ENCODE measurements around the gene COL27A1. TPM values are rescaled to one million over a fixed set of nuclear protein-coding genes. Genes with fewer than 3 reads are reported as not detected.
A peak's percentile ranks its signal among the peaks of the same experiment; 100 is the strongest.

Gene COL27A1
- polyA plus RNA-seq, 1 of the 3 experiments (the other 2 are of a cell fraction), result 8.7 TPM

DNA sequence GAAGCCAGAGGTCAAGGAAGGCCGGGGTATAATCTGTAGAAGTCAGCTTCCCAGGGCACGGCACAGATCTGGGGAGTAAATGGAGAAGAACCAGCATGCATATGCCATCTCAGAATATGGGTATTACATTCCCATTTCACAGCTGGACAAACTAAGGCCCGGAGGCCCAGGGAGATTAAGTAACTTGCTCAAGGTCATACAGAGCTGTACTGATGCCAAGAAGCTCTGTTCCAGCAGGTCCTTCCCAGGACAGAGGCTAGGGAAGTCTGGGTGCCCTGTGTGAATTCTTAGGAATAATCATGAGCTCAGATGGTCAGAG lies 19.2 kb downstream of the COL27A1 start:
- no peaks in the 10 kb centered on the region for H3K9me2 ChIP-seq
- no peaks in the 10 kb centered on the region for H3K79me2 ChIP-seq (ENCODE audit: insufficient read depth)
- H3K9me3 ChIP-seq, result no peaks in the 10 kb centered on the region
- H2AFZ ChIP-seq (ENCODE audit: low read depth), result no peak overlapping the region
- H4K20me1 ChIP-seq (ENCODE audit: insufficient read depth), result no peaks in the 10 kb centered on the region
- ChIA-PET CTCF (interaction anchor here (0.6 to 1.1 kb wide), 6 partner anchors 10 to 449 kb away, joined by 3 to 7 read pairs (median 4); partner anchors contain the start of gene COL27A1), POLR2A (no interaction called here)
- WGBS (ENCODE audit: low lambda C conversion rate), result 58% methylated on average over 3 of the region's 3 CpGs
- peak overlapping the region in 1 of 2 experiments; percentile 79; a peak in 2 of 4 replicates for H3K27ac ChIP-seq (ENCODE audit: low read depth in 2 of 2, low read length in 1 of 2)
- no peaks in the 10 kb centered on the region for H3K36me3 ChIP-seq (replicated peaks in 1 of 2; ENCODE audit: control insufficient read depth in 1 of 2, insufficient read depth in 2 of 2, low read length in 1 of 2)
- no peaks in the 10 kb centered on the region for H3K27me3 ChIP-seq (ENCODE audit: insufficient read depth)
- DNase-seq, result no peak
- peaks cover 38% of the 10 kb centered on the region for H3F3A ChIP-seq (replicated peaks; ENCODE audit: insufficient read depth)
- TF ChIP-seq CHD2 (IDR thresholded peaks at IDR 0.05; ENCODE audit: low read length, partially characterized antibody), result no peak
- TF ChIP-seq FOXJ3 (CRISPR knock-in tag; IDR thresholded peaks at IDR 0.05), result no peak
- TF ChIP-seq GABPA (IDR thresholded peaks at IDR 0.05; ENCODE audit: low read depth), result no peak
- no peak for TF ChIP-seq SIN3A (IDR thresholded peaks at IDR 0.05; ENCODE audit: borderline replicate concordance, low read depth, low read length)
- TF ChIP-seq, protein P1, sequence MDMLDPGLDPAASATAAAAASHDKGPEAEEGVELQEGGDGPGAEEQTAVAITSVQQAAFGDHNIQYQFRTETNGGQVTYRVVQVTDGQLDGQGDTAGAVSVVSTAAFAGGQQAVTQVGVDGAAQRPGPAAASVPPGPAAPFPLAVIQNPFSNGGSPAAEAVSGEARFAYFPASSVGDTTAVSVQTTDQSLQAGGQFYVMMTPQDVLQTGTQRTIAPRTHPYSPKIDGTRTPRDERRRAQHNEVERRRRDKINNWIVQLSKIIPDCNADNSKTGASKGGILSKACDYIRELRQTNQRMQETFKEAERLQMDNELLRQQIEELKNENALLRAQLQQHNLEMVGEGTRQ (IDR thresholded peaks at IDR 0.05; ENCODE audit: borderline replicate concordance, low read depth, low read length), result no peak
- TF ChIP-seq RCOR1 (IDR thresholded peaks at IDR 0.05; ENCODE audit: low read length), result no peak
- TF ChIP-seq, protein P2, sequence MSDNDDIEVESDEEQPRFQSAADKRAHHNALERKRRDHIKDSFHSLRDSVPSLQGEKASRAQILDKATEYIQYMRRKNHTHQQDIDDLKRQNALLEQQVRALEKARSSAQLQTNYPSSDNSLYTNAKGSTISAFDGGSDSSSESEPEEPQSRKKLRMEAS (IDR thresholded peaks at IDR 0.05; ENCODE audit: low read depth), result no peak
- TF ChIP-seq ELF1 (IDR thresholded peaks at IDR 0.05), result no peak
- TF ChIP-seq, protein P3, sequence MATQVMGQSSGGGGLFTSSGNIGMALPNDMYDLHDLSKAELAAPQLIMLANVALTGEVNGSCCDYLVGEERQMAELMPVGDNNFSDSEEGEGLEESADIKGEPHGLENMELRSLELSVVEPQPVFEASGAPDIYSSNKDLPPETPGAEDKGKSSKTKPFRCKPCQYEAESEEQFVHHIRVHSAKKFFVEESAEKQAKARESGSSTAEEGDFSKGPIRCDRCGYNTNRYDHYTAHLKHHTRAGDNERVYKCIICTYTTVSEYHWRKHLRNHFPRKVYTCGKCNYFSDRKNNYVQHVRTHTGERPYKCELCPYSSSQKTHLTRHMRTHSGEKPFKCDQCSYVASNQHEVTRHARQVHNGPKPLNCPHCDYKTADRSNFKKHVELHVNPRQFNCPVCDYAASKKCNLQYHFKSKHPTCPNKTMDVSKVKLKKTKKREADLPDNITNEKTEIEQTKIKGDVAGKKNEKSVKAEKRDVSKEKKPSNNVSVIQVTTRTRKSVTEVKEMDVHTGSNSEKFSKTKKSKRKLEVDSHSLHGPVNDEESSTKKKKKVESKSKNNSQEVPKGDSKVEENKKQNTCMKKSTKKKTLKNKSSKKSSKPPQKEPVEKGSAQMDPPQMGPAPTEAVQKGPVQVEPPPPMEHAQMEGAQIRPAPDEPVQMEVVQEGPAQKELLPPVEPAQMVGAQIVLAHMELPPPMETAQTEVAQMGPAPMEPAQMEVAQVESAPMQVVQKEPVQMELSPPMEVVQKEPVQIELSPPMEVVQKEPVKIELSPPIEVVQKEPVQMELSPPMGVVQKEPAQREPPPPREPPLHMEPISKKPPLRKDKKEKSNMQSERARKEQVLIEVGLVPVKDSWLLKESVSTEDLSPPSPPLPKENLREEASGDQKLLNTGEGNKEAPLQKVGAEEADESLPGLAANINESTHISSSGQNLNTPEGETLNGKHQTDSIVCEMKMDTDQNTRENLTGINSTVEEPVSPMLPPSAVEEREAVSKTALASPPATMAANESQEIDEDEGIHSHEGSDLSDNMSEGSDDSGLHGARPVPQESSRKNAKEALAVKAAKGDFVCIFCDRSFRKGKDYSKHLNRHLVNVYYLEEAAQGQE (IDR thresholded peaks at IDR 0.05; ENCODE audit: low read depth, low read length), result no peak
- no peak for TF ChIP-seq NRF1 (IDR thresholded peaks at IDR 0.05; ENCODE audit: low read depth, low read length)
- no peak for TF ChIP-seq MXI1 (IDR thresholded peaks at IDR 0.05; ENCODE audit: low read depth, low read length)
- TF ChIP-seq TCF12 (IDR thresholded peaks at IDR 0.05), result no peak
- H3K4me1 ChIP-seq (ENCODE audit: control insufficient read depth in 1 of 2, insufficient read depth in 2 of 2, low read depth in 1 of 2, low read length in 1 of 2), result peaks cover 41 to 49% of the 10 kb centered on the region in 2 experiments; a peak in 3 of 4 replicates
- peak overlapping the region; percentile 73 for H3K9ac ChIP-seq
- H3K4me3 ChIP-seq (ENCODE audit: low read depth in 2 of 2, low read length in 1 of 2), result no peak overlapping the region
- no peak overlapping the region for H3K4me2 ChIP-seq
